DND-41 (cell line): ENCODE results near the gene ZNF79.

Source experiments
- CTCF ChIP-seq: IDR thresholded peaks from 2 replicates; pipeline ENCODE4 v1.5.1; 2012; ENCODE audit warnings: borderline replicate concordance, low read length, moderate library complexity, mild to moderate bottlenecking; ENCODE audit not compliant: poor library complexity, severe bottlenecking; ENCODE audit errors: extremely low read depth
- EZH2 ChIP-seq: IDR thresholded peaks from 3 replicates; pipeline ENCODE4 v1.6.1; 2012; ENCODE audit warnings: borderline replicate concordance, low read depth, mild to moderate bottlenecking, moderate library complexity, low read length, inconsistent platforms; ENCODE audit not compliant: severe bottlenecking

GRCh38 chr9:127380479-127380878, 43.7 kb upstream of the ZNF79 start:
- TF ChIP-seq CTCF, result no peak
- no peak for TF ChIP-seq EZH2
